C4-2B (cell line): ENCODE results near the gene RNASE7.

Experiments used
- H3K27ac ChIP-seq: fragments of 450-650 bp; 2 replicates; pipeline ENCODE4 v1.5.1; 2017
- CTCF ChIP-seq: fragments of 450-650 bp; conservative IDR thresholded peaks from 2 replicates; pipeline ENCODE4 v1.5.1; 2017; ENCODE audit warnings: mild to moderate bottlenecking
- ZFX ChIP-seq: fragments of 450-650 bp; IDR thresholded peaks from 2 replicates; pipeline ENCODE4 v1.6.1; 2017

Gene RNASE7

GRCh38 chr14:21017528-21018245 is 24.5 kb upstream of the RNASE7 start:
- TF ChIP-seq CTCF = no peak
- TF ChIP-seq ZFX = no peak
- no peak overlapping the region for H3K27ac ChIP-seq

- TF ChIP-seq ZFX (no peak), CTCF (no peak)
- H3K27ac ChIP-seq = no peak overlapping the region
Observed at GRCh38 chr14:21018286-21018685, 23.9 kb upstream of the RNASE7 start.

GRCh38 chr14:21018781-21019180 is 23.4 kb upstream of the RNASE7 start:
- H3K27ac ChIP-seq = no peak overlapping the region
- TF ChIP-seq CTCF = no peak
- no peak for TF ChIP-seq ZFX

GRCh38 chr14:21019366-21019765 is 22.8 kb upstream of the RNASE7 start:
- no peak overlapping the region for H3K27ac ChIP-seq
- TF ChIP-seq ZFX (no peak), CTCF (no peak)

GRCh38 chr14:21020977-21021545 is 21.1 kb upstream of the RNASE7 start:
- H3K27ac ChIP-seq = peak overlapping the region; percentile 62
- TF ChIP-seq ZFX (no peak), CTCF (no peak)

- no peak for TF ChIP-seq ZFX
- TF ChIP-seq CTCF = no peak
- H3K27ac ChIP-seq = no peak overlapping the region
Observed at GRCh38 chr14:21022686-21023085, 19.5 kb upstream of the RNASE7 start.

- no peak for TF ChIP-seq CTCF
- no peak for TF ChIP-seq ZFX
- H3K27ac ChIP-seq = no peak overlapping the region
Observed at GRCh38 chr14:21023174-21023573, 19.0 kb upstream of the RNASE7 start.
